EL (cell line): Measurements from ENCODE around the gene SCN11A.
A peak's percentile ranks its signal among the peaks of the same experiment; 100 is the strongest.

Experiments
- DNase-seq: peaks from one replicate; pipeline ENCODE4 v3.0.0-alpha.2; 2016

The SCN11A gene

DNA sequence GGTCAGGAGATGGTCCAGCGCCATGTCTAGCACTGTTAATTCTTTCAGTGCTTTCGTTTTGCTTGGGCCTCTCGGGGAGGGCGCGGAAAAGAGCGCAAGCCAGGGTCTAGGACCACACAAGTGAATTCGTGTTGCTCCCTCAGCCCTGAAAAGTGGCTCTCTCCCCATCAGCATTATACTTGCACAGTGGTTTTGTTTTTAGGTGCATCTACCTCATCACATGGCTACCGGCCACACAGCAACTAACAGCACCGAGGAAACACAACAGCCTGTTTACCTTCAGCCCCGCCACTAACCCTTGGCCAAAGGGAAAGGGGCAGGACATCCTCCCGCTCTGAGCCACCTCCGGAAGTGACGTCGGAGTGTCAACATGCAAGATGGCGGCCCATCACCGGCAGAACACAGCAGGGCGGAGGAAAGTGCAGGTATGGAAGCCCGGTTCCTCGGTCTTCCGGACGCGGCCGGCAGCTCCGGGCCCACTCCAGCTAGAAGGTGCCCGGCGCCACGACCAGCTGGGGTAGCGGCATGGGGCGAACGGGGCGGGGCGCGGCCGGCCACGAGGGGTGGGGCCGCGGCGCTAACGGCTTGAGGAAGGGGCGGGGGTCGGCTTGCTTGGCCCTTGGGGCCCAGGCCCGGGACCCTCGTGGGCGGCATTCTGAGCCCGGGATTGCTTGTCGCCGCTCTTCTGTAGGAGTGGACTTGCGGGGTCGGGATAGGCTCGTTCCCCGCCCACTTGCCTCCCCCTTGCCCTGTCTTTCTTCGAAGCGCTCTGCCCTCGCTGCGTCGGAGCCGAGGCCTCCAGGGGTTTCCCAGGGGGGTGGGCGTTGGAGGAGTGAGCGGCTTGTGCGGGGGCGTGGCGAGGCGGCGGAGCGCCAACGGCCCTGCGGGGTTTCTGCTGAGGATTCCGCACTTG lies at the start of gene SCN11A, which contains the start of gene WDR48:
Gene SCN11A, minus strand, starts transcription at position 296 of the 913 bp plus-strand sequence. CDS start 101,582 bp downstream, outside the sequence.
Gene WDR48, plus strand, starts transcription at position 368 of the 913 bp plus-strand sequence. Its CDS starts 10 bp downstream, at position 378.
- DNase-seq: peak; percentile 88

DNA sequence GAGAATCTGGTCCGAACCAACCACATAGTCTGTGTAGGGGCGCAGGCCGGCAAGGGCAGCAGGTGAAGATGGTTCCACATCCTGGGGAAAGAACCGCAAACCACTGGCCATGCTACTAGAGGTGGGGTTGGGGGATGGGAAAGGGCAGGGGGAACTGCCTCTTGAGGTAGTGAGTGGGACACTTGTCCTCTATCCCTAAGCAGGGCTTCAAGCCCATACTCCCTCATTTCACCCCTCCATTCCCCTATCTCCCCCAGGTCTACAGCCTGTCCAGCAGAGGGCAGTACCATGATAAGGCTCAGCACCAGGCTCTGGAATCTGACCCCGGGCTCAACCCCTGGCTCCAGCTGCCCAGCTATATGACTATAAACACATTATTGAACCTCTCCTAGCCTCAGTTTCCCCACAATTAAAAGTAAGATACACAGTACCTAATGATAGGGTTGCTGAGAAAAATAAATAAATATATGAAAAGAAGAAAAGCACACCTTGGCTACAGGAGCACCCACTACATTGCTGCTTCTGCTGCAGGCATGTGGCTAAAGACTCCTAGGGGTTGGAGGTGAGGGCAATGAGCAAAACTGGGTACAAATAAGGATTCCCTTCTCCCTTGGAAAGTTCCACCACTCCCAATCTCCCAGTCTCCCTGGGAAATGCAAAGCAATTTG lies 49.4 kb upstream of the SCN11A start:
- peak; percentile 46 for DNase-seq

DNA sequence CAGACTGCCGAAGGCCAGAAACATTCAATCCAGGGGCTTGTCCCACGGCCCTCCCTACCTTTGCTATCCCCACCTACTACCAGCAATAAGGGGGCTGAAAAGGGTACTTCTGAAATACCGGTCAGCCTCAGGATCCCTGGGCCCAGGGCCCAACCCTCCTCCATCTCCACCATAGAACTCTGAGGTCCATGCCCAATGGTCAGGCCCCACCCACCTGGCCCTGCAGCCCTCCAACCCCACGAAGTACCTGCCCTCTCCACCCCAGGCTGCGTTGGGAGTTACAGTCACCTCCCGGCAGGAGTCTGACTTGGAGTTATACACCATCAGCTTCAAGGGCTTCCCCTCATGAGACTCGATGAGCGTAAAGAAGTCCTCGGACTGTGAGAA lies 48.7 kb upstream of the SCN11A start:
- no peak for DNase-seq

DNA sequence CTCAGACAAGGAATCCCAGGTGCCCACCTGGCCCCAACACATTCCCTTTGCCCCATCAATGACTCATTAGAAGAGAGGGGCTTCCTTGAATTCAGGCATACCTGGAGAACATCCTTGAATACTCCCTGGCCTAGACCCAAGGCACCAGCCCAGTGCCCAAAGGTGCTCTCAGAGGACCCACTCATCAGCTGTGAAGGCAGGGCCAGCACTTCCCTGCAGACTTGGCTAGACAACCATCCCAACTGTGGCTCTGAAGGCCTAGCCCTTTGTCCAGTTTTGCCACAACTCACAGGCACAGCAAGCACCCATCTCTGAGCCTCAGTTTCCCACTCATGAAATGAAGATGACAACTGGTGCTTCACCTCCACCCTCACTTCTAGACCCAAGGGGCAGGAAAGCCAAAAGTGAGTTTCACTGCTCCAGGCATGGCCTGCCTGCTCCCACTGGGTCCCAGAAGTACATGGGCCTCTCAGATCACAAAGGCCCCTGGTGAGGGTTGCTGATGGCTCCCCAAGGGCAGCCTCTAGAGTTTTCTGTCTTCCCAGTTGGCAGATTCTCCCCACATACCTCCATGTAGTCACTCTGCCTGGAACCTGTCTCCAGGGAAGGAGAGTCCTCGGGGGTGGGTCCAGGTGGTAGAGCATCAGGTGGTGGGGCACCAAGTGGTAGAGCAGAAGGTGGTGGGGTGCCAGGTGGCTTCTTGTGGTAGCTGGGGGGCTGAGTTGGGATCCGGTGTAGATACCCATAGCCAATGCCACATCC lies 48.2 kb upstream of the SCN11A start:
- no peak for DNase-seq

DNA sequence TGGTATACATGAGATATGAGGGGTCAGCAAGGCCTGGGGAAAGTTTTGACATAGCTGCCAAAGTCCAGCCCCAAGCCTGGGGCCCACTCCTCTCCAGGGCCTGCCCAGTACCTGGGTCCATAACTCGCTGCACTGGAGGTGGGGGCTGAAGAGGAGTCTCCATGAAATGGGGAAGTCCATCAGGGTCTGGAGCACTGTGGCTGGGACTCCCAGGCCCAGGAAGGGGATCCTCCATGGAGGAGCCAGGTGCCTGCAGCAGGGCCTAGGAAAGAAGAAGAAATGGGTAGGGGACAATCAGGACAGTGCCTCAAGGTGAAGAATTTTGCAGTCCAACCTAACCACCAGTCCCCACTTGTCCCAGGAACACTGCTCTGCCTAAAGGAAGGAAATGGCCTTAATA lies 47.5 kb upstream of the SCN11A start:
- no peak for DNase-seq

DNA sequence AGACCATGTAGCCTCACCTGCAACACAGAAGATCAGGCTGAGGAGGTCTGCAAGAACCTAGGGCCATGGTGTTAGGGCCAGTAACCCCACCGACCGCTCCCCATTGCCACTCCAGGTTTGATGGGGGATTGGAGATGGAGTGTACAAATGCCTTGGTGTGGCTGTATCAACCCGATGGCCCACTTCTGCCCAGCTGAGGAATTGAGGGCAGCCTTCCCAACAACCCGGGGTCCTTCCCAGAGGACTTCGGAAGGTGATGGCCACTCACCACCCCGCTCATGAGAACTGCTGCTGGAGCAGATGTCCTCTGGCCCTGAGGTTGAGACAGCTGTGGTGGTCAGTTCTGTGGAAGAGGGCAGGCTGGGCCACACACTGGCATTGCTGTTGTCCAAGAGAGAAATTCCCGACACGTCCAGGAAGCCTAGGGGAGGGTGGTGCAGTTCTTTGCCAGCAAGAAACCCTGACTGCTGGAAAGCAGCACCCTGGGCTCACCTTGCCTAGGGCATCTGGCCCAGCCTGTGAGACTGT lies 46.8 kb upstream of the SCN11A start:
- DNase-seq: no peak

DNA sequence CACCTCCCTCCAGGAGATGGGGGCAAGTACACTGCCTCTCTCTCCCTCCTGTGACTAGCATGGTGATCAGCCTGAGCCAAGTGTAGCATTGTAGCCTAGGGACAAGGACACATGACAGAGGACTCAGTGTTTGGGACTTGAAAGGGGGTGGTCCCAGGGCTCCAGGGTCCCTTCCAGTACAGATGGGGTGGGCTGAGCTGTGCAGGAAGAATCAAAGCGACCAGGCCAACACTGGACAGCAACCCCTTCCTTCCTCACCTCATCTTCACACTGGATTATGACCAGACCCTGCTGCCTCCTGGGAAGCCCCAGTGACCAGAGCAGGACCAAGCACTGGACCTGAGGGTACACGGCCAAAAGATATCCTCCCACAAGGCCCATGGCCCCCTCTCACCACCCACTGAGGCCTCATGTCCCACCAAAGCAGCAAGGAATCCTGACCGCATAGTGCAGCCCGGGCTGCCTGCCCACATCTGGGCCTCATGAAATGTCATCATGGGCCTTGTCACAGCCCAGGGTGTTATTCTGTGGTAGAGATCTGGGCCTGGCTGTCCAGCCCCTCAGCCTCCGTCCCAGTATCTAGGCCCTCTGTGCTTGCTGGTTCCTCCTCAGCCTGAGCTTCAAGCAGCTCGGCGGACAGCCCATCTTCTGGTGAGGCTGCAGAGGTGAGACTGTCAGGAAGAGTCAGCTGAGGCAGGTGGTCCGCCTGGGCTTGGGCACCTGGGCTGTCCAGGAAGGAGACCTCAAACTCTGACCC lies 46.1 kb upstream of the SCN11A start:
- no peak for DNase-seq

DNA sequence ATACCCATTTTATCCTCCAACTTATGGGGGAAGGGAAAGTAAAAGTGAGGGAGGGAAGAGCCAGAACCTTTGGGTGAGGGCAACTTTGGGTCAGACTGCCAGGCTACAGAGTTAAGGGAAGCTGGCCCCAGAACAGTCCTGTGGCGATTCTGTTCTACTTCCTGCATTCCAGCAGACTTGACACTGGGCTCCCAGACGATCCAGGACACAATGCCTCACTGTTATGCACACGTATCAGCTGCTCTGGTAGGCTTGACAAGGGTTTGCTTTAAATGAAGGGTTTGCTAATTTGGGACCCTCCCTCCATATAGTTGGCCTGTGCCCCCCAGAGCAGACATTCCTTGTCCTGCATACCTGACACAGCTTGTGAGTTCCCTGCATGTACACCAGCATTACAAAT lies 45.0 kb upstream of the SCN11A start:
- DNase-seq: peak; percentile 21

DNA sequence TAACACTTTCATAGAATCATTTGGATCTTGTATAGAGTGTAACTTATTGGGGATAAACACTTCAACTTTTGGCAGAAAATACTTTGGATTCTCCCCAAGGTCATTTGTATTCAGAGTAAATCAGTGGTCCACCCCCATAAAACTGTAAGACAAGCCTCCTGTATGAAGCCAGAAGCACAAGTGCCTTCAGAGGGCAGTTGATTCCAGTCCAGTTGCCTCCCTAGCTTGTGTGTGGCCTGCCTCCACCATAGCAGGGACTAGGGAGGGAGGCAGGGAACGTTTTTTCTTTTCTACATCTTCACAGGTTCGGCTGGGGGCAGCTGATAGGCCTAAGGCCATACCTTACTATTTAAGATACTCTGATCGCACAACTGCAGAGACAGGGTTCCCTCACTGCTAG lies 44.0 kb upstream of the SCN11A start:
- no peak for DNase-seq

DNA sequence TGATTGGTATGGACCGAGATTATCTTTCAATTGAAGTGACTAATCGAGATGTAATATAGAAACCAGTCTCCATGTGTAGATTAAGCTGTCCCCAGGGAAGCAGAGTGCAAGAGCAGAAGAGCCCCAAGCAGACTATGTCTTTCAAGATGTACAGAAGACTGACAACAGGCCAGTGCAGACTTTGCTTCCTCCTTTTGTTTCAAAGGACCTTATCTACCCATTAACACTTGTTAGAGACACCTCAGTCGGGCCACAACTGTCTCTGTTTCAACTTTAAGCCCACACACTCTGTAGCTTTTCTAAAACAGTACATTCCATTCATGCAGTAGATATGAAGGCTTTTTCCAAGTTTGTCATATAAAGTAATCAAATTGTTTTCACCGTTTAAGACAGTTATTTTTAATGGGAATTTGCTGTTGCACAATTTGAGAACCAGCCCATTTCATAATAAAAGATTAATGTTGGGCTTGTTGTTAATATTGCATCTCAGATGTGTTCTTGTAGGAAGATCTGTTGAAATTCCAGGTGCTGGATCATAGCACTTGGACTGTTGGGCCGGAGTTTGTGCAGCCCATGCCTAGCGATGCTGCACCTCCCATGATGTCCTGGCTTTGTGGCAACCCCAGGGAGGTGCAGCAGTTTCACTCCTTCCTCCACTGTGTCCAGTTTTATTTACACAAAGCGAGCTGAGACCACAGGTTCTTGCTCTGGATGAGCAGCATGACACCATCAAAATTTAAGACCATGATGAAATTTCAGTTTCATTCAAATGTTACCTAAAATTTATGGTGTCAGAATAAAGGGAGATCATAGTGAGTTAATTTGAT lies 43.3 kb upstream of the SCN11A start:
- DNase-seq: no peak

DNA sequence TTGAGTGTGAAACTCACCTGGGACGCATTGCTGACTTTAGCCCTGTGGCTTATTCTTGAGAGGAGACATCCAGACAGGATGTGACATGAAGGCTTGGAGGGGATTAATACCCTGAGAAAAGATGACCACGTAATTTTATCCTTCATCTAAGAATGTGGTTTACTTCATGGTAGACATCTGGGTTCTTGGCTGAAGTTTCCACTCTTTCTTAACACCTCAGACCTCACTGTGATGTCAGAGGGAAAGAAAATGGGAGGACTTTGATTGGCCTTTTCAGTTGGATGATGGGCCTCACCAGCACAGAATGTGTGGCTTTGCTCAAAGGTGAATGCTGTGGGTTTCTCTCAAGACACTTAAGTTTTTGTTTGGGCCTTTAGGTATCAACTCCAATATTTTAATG lies 39.2 kb upstream of the SCN11A start:
- DNase-seq: no peak

DNA sequence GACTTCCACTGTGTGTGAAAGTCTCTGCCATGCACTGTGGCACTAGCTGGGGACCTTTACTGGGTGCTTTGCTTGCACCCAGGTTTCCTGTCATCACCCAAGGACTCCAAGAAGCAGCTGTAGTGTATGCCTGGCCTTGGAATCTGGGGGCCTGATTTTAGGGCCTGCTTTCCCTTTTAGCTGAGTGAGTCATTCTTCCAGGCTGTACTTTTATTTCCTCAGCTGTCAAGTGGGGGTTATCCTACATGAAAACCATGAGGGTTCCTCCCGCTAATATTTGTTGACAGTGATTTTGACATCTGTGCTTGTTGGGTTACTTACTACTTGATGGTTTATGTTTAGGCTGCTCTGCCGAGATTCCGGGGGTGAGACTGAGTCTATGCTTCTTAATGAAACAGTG lies 37.1 kb upstream of the SCN11A start:
- peak; percentile 10 for DNase-seq

DNA sequence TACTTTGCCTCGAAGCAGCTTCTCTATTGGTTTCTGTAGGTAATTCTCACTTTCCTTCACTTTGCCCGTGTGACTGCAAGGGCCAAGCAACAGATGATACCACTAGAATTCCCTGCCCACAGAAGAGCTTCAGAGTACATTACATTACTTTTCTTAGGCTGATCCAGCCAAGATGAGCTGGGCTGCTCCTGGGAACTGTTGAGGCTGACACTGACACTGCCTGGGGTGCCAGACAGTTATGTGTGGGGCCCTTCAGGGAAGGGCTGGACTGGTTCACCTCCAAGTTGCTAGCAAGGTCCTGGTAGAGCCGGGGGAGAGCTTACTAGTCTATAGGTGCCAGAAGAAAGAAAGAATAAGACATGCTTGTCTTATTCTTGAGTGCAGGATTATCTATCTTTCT lies 36.7 kb upstream of the SCN11A start:
- DNase-seq: no peak

DNA sequence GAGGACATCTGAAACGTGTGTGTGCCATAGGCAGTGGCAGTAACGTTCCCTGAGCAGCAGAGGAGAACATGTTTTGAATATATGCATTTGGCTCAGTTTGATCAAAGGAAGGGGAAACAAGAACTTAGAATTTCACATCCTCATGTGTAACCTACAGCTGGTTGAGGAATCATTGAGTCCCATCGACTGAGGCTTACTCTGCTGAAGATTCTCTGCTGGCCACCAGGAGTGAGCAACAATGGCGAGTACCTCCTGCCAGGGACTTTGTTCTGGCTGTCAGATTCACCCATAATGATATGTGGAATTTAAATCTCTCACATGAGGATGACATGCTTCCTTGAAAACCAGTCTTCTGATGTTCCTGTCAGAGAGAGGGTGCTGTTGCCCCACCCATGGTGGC lies 34.4 kb upstream of the SCN11A start:
- no peak for DNase-seq

DNA sequence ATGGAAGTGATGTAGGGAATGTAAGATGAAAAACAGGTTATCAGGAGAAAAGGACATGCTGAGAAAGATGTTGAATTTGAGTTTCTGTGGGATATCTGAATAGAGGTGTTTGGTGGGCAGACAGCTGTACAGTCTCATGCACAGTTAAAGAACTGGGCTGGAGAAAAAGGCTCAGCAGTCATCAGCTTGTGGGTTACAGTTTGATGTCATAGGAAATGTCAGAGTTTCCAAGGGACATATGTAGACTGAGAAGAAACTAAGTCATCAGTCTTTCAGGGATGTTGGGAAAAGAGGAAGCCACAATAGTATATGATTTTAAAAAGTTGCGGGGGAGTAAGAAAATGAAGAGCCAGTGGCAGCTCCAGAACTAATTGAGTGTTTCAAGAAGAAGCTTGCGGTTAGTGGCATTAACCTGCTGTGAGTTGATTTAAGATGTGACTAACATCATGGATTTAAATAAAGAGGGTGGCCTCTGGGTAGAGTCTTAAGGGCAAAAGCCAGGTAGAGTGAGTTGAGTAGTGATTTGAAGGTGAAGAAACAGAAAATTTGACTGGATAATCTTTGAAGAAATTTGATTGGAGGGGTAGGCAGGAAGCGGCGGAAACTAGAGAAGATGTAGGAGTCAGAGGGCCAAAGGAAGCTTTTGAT lies 31.0 kb upstream of the SCN11A start:
- no peak for DNase-seq

DNA sequence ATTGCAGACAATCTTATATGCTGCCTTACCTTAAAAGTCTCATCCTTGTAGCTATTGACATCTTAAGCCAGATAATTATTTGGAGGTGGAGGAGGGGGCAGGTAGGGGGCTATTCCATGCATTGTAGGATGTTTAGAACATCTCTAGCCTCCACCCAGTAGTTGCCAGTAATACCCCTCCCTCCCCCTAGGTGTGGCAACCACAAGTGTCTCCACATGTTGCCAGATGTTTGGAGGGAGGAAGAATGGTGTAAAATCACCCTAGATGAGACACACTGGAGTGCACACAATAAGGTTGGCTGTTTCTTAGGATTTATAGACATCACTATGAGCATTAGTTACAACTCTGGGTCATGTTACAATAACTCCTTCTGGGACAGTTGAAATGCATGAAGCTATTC lies 28.3 kb upstream of the SCN11A start:
- no peak for DNase-seq

DNA sequence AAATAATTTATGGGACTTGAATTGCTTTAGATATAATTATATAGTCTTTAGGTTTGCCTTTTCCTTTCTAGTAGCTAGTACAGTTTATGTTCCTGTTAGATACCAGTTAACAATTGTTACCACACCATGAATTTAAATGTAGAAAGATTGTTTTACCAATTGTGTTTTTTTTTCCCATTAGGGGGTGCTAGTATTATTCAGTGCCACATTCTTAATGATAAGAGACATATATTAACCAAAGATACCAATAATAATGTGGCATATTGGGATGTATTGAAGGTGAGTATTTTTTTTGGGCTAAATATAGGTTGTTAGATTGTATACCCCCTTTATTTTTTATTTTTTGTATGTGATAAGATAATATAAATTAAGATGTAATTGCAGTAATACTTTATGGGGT lies 27.8 kb upstream of the SCN11A start:
- DNase-seq: no peak

DNA sequence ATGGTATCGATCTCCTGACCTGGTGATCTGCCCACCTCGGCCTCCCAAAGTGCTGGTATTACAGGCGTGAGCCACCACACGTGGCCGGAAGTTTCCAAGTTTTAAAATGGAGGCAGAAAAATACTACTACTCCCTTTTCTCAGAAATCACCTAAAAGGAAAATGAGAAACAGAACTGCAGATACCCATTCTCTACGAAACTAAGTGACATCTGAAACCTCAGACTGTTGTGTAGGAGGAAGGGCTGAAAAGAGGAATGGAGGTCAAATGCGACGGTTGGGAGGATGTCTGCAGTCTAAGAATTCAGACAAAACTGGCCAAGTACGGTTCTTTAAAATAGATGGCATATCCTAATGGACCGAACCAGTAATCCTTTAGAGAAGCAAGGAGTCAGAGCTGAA lies 24.2 kb upstream of the SCN11A start:
- no peak for DNase-seq

DNA sequence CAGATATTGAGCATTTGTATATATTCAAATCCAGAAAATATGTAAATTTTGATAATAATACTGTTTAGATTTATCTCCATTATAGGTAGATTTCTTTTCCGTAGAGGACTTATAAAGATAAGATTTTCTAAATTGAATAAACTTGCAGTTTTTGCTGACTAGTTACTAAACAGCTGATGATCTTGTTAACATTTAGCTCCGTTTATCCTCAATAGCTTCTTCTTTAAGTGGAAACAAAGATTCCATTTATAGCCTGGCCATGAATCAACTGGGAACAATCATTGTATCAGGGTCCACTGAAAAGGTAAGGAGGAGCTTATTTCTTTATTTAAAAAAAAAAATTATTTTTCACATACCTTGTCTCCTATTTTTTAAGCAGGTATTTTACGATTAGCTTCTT lies 16.8 kb upstream of the SCN11A start:
- DNase-seq: no peak

DNA sequence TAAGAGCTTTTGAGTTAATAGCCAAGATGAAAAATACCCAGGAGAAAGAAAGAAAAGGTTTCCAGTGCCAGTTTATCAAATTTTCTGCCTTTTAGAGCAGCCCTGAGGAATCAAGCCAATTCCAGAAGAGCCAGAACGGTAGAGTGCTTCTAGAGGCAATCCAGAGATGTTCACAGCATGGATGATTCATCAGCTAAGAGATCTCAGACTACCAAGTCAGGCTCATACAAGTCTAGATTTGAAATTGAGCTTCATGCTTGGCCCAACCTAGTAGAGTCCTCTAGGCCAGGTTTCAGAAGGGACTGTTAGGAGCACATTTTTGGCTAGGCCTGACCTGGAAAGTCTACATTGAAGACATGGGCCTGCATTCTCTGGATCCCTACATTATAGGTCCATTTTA lies 15.5 kb upstream of the SCN11A start:
- DNase-seq: no peak

DNA sequence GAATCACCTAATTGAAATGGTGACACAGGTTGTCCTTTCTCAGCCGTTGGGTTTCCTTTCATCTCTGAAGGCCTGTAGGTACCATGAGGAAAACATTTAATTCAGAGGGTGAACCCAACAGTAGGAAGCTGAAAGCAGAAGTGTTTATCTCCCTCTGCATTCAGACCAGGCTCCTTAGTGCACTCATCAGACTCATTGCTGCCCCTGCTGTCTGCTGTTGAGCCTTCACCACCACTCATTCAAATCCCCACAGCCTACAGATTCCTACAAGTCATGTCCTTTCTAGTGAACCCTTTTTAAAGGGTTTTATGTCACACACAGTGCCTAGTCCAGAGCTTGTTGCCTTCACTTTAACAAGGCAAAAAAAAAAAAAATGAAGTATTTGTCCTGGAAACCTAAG lies 13.5 kb upstream of the SCN11A start:
- DNase-seq: peak; percentile 38
